DMS 273 treated with DMSO at 0.1 percent for 48 hours (cell line): Measurements from ENCODE around the gene JARID2.
"Not testable (repeated sequence)": the region's sequence is repeated elsewhere in the genome, so short reads cannot be mapped to it uniquely, and the experiment has no call there.

Experiments used
- DNase-seq: peaks from one replicate; lab custom pipeline; 2025; lab: John Stamatoyannopoulos, UW

JARID2 gene

DNA sequence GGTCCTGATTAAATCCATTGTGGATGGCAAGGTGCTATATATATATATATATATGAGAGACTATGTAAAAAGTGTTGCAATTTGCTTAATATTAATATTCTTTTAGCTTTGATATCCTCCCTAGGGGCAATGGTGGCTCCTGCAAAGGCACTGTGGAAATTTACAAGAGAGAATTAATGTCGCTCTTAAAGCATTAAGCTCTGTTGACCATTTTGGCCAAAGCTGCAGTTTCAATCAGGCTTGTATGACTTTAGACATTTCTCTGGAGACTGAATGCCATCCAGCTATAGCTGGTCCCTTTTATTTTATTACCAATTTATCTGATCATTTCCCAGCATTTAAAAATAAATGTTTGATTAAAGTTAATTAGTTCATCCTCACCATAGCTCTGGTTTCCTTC, 155.3 kb downstream of the JARID2 start:
- DNase-seq: no peak

DNA sequence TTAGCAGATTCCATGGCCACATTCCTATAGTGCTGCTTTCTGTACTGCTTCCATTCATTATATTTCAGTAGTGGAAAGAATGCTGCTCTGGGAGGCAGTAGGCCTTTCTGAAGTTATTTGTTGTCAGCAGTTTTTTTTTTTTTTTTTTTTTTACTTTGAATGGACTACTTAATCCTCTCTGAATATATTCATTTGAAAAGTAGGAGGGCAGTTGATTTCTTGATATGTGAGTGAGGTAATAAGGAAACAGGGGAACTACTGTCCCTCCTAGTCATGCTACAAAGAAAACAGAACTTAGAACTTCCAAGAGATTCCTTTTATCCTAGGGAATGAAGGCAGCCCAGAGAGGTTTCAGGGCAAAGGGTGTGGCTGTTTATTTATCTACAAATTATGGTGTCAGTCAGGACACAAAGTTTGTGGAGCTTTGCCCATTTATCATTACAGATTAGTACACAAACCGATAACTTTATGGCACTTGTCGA, 155.9 kb downstream of the JARID2 start:
- no peak for DNase-seq

DNA sequence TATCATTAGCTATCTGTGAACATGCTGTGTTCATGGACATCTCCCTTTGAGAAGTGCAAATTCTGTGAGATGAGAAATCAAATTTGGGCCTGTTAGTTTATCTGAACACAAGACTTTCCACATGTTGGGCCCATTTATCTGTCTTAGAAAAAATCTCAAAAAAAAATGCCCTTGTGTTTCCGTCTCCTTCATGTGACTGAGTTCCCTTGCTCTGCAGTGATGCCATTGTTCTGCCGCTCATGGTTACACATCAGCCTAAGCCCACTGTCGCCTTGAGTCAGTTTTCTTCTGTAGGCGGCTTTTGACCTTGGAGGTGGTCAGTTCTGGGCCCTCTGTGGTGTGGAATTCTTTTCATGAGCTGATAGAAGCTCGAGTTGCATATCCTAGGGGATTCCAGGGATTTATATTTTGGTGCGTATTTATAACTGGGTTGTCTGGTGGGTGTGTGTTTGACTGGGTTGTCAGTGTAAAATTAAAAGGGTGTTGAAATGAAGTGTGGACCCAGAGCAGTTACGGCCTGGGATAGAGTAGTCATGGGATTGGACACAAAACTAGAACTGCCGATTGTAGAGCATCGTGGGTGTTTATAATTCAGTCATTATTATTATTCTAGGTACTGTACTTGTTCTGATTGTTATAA, 156.7 kb downstream of the JARID2 start:
- no peak for DNase-seq

DNA sequence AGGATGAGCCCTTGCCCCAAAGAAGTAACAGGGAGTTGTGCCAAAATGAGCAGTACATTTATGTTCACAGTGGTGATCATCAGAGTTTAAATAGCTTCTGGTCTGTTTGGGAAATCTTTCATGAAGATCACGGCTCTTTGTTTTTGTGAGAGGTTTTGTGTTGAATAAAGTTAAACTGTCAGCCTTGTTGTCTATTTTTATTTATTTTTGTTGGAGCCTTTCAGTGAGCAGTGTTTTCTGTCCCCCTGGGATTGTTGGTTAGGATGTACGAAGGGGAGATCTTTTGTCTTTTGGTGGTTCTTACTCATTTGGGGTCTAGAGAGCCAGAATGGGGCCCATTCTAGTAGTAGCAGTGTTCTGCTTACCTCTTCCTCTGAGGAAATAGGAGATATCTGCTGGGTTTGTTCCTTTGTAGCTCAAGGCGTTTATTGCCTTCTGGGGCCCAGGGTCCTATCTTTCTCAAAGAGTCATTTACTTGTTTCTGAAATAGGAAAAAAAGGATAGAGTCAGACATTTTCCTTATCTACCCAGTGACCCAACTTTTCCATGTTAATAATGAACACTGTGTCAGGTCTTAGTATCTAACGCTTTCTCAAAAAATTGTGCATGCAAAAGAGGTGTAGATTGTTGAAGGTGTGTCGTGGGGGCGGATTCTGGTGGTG, 157.4 kb downstream of the JARID2 start:
- no peak for DNase-seq

DNA sequence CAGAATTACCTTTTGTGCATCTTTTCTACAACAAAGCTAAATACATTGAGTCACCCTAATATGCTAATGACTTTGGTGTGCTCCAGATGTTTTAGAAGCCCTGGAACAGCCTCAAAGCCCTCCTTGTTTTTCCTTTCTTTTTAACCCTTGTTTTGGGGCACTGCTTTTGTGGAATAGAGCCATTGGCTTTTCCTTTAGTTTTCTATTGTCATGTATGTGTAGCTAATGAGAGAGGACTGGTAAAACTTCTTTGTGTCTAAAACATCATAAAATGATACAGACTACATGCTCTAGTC, 158.8 kb downstream of the JARID2 start:
- DNase-seq: no peak

DNA sequence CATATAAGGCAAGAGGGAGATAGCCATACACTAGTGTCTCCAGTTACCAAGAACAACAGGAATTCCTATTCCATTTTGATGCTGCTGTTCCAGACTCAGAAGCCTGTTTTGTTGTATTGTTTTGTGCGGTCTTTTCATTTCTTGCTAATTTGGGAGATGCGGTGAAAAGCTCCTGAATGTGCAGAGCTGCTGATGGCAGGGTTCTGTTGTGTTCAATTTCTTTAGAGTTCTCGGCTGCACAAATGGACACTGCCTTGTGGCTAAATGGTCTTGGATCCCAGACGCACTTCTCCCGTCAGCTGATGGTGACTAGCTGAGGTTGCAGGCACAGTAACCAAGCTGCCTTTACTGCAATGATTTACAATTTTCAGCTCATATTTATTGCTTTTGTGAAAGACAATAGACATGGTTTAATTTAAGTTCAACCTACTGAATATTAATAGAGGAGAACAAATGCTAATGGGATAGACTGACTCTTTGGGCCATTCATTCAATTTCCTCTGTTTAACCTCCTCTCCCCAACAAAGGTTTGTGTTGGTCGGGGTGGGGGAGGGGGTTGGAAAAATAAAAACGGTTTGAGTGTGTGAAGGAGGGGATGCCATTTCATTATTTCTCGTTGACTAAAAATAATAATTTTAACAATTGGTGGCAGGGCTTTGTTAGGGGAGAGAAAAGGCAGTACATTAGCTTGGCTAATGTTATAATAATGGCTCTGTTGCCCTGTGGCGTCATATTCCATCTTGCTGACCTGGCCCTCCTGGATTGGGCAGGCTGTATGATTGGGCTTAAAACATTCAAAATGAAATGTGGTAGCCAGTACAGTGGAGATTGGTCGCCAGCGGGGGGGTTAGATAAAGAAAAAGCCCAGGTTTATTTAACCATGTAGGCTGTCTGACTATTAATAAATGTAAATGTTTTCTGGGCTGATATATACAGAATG, 159.5 kb downstream of the JARID2 start:
- DNase-seq: no peak

DNA sequence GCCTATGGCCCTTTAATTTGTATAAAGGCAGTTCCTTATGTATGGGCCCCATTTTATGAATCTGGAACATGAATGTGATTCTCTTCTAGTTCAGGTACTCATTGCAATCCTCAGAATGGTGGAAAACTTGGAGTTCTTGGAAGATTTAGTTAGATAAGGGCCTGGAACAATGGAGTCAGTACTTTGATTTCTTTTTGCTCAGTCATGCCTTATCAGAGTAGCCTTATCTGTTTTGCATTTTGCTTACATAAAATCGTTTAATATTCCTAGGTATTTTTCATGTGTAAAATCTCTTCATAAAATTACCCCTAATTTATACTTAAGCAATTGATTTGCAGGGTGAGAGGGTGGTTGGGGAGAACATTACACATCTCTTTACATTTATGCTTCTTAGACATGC, 160.6 kb downstream of the JARID2 start:
- DNase-seq: no peak

DNA sequence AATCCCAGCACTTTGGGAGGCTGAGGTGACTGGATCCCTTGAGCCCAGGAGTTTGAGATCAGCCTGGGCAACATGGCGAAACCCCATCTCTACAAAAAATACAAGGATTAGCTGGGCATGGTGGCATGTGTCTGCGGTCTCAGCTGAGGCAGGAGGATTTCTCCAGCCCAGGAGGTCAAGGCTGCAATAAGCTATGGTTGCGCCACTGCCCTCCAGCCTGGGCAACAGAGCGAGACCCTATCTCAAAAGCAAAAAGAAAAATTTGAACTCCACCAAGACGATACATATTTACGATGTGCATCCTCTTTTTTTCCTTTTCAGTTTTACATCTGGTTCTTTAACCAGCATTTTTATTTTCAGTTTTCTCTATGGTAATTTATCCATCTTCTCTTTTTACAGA, 162.1 kb downstream of the JARID2 start:
- no peak for DNase-seq

DNA sequence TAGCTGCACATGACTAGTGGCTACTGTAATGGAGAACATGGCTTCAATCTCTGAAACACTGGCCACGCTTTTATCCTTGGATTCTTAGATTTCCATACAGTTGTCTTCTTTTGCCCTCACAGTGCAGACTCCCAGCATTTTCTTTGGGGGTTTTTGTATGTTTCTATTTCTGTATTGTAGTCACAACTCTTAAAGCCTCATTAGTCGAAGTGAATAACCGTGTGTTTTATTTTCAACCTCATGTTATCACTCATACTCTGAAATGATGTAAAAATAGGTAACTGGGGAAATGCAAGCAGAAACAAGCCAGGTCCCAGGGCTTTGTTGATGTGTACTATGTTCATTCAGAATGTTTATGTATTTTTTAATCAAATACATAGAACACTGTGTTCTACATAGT, 162.9 kb downstream of the JARID2 start:
- DNase-seq: no peak

DNA sequence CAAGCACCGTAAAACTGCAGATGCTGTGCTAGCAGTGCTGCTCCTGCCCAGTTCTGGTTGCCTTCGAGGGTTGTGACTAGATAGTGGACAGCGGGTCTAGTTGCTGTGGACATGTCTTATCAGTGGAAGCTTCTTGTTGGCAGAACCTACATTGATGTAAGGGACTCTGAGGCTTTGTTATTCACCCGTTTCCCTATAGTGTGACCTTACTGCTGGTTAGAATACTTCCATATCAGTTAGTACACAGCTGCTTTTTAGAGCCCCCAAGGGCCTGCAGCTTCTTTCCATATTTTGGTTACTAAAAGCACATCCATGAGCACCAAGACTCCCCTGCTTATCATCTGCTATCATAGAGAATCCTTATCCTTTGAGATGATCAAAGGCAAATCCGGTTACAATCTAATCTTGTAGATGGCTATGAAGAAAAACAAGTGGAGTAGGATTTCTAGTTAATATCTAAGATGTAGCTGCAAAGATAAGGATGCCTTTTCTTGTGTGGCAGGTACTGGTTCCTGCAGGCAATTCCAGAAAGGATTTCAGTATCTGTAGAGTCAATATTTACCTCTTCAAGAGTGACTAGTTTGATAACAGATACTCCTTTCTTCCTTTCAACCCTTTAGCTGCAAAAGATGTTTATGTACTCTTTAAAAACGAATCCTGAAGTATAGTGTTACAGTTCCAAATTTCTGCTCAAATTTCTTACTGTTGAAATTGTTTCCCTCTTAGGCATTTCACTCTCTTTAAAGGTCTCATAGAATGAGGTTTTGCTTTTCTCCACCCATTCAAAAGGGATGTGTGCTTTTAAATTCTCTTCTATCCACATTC, 163.6 kb downstream of the JARID2 start:
- DNase-seq: no peak

DNA sequence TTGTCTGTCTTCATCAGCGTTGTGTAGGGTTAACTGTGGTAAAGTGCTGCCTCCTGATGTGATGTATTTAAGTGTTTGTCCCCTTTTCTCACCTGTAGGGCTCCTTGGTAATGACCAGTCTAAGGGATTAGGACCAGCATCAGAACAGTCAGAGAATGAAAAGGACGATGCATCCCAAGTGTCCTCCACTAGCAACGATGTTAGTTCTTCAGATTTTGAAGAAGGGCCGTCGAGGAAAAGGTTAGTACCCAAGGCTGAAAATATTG, 164.2 kb downstream of the JARID2 start:
- DNase-seq: no peak

DNA sequence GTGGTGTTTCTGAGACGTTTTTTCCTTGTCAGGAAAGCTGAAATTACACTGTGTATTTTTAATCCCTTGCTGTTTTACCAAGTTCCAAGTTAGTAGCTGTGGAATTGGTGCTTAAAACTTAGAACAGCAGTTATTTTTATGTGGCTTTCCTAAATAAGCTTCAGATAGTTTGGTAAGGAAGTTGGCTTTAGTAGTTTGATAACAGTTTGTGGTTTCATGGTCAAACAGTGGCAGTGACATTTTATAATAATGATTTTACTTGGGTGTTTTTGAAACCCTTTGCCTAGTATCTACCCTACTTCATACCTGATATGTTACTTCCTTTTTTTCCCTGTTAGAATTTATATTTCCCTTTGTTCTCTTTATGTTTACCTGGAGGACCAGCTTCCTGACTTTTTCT, 164.9 kb downstream of the JARID2 start:
- DNase-seq: no peak

DNA sequence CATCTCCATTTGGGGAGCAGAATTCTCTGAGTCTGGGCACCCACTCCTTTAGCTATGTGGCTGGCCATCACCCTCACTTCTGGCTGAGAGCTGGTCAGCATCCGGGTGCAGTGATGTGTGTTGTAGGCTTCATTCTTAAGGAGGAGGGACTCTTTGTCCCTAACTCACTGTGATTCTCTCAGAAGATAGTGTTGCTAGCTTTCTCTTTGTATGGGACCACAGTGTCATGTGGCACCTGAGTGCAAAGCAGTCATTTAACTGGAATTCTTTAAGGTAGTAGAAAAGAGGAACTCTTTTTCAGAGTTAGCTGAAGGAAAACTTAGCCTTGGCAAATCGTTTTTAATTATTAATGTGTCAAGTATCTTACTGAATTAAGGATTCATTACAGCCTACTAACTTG, 165.9 kb downstream of the JARID2 start:
- DNase-seq: no peak

DNA sequence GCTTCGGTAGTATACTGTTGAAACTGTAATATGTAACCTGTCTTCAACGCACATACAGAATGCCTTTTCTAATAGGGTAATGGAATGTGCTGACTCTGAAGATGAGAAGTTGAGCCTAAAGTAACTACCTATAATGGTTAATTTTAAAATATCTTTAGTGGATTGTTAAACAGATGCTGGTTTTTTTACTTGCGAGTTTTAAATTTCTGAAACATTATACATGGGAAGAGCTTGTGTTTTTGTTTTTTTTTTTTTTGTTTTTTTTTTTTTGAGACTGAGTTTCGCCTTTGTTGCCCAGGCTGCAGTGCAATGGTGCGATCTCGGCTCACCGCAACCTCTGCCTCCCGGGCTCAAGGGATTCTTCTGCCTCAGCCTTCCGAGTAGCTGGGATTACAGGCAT, 166.9 kb downstream of the JARID2 start:
- no peak for DNase-seq

DNA sequence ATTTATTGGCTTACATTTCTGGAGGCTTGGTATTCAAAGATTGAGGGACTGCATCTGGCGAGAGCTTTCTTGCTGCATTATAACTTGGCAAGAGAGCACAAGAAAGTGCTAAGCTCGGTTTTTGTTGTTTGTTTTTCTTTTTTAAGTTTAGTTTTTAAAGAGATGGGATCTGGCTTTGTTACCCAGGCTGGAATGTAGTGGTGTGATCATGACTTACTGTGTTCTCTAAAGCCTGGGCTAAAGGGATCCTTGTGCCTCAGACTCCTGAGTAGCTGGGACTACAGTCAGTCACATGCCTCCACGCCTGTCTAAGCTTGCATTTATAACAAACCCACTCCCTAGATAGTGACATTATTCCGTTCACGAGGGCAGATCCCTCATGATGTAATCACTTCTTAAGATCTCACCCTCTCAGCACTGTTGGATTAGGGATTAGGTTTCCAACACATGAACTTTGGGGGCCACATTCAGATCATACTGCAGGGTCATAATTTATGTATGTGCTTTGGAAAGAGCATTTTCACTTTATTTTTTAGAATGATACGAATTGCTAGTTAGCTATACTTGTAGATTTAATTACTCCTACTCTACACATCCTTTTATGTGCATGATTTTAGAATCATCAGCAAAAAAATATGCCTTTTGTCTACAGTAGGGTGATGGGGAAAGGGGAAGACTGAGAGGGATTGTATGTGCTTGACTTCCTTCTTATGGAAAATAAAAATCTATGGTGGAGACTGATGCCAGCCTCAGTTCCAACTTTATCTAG, 167.8 kb downstream of the JARID2 start:
- DNase-seq: no peak

DNA sequence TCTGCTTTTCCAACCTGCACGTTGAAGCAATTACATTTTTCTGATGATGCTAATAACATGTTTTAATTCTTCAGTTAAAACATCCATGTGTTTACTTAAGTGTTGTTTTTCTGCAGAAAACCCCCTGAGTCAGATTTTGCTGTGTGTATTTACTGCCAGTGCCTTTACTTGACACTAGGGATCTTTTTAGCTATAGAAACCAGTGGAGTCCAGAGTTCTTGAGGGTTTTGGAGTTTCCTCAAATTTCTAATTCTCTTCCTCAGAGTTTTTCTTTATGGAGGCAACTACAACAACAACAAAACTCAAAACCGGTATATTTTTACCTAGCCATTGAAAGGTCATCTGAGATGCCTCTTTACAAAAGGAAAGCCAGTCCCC, 168.4 kb downstream of the JARID2 start:
- DNase-seq: no peak

DNA sequence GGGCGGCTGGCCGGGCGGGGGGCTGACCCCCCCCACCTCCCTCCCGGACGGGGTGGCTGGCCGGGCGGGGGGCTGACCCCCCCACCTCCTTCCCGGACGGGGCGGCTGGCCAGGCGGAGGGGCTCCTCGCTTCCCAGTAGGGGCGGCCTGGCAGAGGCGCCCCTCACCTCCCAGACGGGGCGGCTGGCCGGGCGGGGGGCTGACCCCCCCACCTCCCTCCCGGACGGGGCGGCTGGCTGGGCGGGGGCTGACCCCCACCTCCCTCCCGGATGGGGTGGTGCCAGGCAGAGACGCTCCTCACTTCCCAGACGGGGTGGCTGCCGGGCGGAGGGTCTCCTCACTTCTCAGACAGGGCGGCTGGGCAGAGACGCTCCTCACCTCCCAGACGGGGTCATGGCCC, 169.8 kb downstream of the JARID2 start:
- not testable (repeated sequence) for DNase-seq

DNA sequence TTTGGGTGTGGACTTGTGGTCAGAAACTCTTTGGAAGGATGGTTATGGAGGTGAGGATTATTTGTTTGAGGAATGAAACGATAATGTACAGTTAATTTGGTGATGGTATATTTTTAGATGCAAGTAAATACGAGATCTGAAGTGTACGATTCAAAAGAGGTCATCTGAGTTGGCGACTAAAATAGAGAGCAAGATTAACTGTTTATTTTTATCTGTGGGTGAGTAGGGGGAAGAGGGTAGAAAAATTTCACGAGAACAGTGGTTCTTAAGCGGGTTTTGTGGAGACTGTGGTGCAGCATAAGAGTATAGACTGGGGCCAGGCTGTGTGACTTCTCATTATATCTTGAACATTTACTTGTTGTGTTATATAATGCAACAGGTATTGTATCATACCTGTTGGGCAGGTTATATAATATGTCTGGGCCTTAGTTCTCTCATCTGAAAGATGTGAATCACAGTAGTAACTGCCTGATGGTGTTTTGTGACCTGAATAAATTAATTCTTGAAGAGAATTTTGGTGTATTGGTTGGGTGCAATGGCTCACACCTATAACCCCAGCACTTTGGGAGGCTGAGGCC, 171.2 kb downstream of the JARID2 start:
- no peak for DNase-seq

DNA sequence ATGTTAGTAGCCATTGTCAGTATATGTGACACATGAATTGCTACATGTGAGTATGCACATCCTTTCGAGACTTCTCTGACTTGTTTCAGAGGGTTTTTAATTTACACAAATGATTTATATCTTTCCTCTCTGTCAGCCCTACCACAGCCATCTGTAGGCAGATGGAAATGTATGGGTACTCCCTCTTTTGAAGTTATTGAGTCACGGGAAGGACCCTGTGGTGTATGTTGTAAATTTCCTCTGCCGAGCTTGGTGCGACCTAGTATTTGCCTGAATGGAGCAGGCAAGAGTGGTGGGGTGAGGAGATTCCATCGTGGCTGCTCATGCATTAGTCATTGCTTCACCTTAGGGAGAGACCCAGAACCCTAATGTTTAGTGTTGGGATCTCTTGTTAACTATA, 171.9 kb downstream of the JARID2 start:
- DNase-seq: no peak

DNA sequence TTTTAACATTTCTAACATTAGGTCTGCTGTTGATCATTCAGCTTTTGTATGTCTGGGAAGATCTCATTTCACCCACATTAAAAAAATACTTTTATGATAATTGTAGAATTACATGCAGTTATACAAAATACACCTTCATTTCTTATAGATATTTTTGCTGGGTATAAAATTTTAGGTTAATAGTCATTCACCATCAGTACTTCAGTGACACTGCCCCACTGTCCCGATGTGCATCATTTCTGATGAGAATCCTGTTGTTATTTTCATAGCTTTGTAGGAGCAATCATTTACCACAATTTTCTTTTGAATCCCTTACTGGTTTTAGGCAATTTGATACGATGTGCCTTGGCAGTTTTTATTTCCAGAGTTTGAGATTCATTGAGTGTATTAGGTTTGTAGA, 173.6 kb downstream of the JARID2 start:
- no peak for DNase-seq

DNA sequence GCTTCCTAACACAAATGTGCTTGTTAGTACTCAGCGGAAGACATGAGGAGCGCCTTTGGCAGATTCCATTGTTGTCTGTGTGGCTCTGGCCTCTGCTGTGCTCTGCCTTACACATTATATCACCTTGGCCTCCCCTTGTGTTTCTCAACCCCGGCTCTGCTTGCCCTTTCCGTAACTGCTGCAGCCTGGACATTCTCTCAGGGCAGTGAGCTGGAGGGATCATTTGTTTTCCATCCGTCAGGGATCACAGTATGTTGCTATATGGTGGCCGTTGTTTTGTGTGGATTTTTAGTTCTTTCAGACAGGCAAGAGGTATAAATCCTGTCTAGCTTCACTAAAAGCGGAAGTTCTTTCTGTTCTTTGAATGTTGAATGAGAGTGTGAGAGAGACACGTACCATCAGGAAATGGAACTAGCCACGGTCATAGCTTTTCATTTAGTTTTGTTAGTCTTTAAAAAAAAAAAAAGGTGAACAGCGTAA, 175.1 kb downstream of the JARID2 start:
- no peak for DNase-seq
